Muscle layer of colon (tissue), 2 donors: ENCODE measurements around the gene KIF2C.

ENCODE experiments used
- H3K27ac ChIP-seq: one replicate; pipeline ENCODE4 v1.7.0; 2013; ENCODE audit warnings: low read depth, mild to moderate bottlenecking, low read length, moderate library complexity
- H3K27me3 ChIP-seq, 2 donors: one replicate each; pipeline ENCODE4 v1.7.0; 2013; ENCODE audit warnings: low read length in 2 of 2, mild to moderate bottlenecking in 2 of 2; ENCODE audit not compliant: insufficient read depth in 2 of 2, control insufficient read depth in 1 of 2
- H3K36me3 ChIP-seq: one replicate; pipeline ENCODE4 v1.7.0; 2013; ENCODE audit warnings: mild to moderate bottlenecking, low read length; ENCODE audit not compliant: insufficient read depth
- H3K4me1 ChIP-seq: one replicate; pipeline ENCODE4 v1.7.0; 2013; ENCODE audit warnings: mild to moderate bottlenecking, low read length; ENCODE audit not compliant: insufficient read depth
- H3K4me3 ChIP-seq, 2 donors: one replicate each; pipeline ENCODE4 v1.7.0; 2013; ENCODE audit warnings: low read length in 2 of 2, low read depth in 1 of 2, mild to moderate bottlenecking in 1 of 2, moderate library complexity in 1 of 2
- H3K9ac ChIP-seq: one replicate; pipeline ENCODE4 v1.7.0; 2013; ENCODE audit warnings: low read length
- H3K9me3 ChIP-seq: one replicate; pipeline ENCODE4 v1.7.0; 2013; ENCODE audit warnings: mild to moderate bottlenecking, low read length
- donor health status: abdominal sarcoma.
- donor health status: Adenocarcinoma of cecum.

The KIF2C gene

GRCh38 chr1:44777547-44777946, 37.9 kb downstream of the KIF2C start:
- H3K27ac ChIP-seq: no peak overlapping the region
- no peak overlapping the region for H3K4me3 ChIP-seq
- no peak overlapping the region for H3K9ac ChIP-seq
- no peaks in the 10 kb centered on the region for H3K9me3 ChIP-seq
- H3K4me1 ChIP-seq: peaks cover 10% of the 10 kb centered on the region
- H3K36me3 ChIP-seq: peaks cover 29% of the 10 kb centered on the region
- H3K27me3 ChIP-seq: no peaks in the 10 kb centered on the region

- Histone ChIP-seq H3K27ac (no peak overlapping the region), H3K9ac (no peak overlapping the region), H3K27me3 (no peaks in the 10 kb centered on the region), H3K4me3 (no peak overlapping the region), H3K36me3 (peaks cover 29% of the 10 kb centered on the region), H3K4me1 (peaks cover 10% of the 10 kb centered on the region), H3K9me3 (no peaks in the 10 kb centered on the region)
Measured at GRCh38 chr1:44777969-44778635, 38.5 kb downstream of the KIF2C start.

DNA sequence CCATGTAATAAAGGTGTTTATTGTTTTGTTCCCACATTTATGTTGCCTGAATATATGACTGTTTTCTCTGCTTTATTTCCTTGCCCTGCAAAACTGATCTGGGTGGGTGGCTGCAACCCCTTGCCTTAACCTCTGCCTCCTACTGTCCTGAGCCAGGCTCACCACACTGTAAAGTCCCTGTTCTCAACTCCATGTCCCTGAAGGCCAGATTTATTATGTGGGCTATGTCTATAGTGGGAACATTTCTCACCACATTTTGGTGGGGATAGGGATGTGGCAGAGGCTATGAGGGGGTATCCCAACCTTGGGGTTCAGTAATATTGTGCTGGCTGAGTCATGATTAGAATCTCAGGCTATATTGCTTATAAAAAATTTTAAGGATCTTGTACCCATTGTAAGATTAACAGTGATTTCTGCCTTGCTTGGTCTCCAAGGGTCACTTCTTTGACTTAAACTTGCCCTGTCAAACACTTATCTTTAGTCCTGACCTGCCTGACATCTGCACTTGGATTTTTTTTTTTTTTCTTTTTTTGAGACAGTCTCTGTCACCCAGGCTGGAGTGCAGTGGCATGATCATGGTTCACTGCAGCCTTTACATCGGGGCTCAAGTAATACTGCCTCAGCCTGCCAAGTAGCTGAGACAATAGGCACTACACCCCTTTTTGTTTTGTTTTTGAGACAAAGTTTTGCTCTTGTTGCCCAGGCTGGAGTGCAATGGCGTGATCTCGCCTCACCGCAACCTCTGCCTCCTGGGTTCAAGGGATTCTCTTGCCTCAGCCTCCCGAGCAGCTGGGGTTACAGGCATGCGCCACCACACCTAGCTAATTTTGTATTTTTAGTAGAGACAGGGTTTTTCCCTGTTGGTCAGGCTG, 39.3 kb downstream of the KIF2C start:
- H3K27ac ChIP-seq: no peak overlapping the region
- no peak overlapping the region for H3K4me3 ChIP-seq
- H3K9ac ChIP-seq: no peak overlapping the region
- H3K27me3 ChIP-seq: no peaks in the 10 kb centered on the region
- peaks cover 15% of the 10 kb centered on the region for H3K4me1 ChIP-seq
- H3K9me3 ChIP-seq: no peaks in the 10 kb centered on the region
- H3K36me3 ChIP-seq: peaks cover 29% of the 10 kb centered on the region

- Histone ChIP-seq H3K9me3 (no peaks in the 10 kb centered on the region), H3K27me3 (no peaks in the 10 kb centered on the region), H3K4me1 (peaks cover 27% of the 10 kb centered on the region), H3K27ac (no peak overlapping the region), H3K36me3 (peaks cover 29% of the 10 kb centered on the region), H3K4me3 (no peak overlapping the region), H3K9ac (no peak overlapping the region)
Measured at GRCh38 chr1:44780583-44781121, 41.0 kb downstream of the KIF2C start.

DNA sequence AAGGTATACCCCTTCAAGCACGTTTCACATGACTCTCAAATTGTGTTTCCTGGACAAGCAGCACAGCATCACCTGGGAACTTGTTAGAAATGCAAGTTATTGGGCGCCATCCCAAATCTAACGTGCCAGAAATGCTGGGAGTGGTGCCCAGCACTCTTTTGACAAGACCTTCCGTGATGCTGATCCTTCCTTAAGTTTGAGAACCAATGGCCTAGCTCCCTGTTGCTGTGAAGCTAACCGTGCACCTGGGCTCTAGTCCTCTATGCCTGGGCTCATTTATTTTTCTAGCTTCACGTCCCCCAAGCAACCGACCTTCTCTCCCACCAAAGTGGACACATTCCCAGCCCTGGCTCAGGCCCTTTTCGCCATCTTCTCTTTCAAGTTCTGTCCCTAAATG, 44.1 kb downstream of the KIF2C start:
- H3K27ac ChIP-seq: no peak overlapping the region
- H3K4me1 ChIP-seq: peaks cover 27% of the 10 kb centered on the region
- no peak overlapping the region for H3K9ac ChIP-seq
- no peaks in the 10 kb centered on the region for H3K27me3 ChIP-seq
- peak overlapping the region; percentile 27 to 60 for H3K4me3 ChIP-seq
- H3K36me3 ChIP-seq: peaks cover 13% of the 10 kb centered on the region
- no peaks in the 10 kb centered on the region for H3K9me3 ChIP-seq

GRCh38 chr1:44784094-44785028, 44.7 kb downstream of the KIF2C start:
- Histone ChIP-seq H3K4me3 (peak overlapping the region; percentile 27 to 60), H3K4me1 (peaks cover 27% of the 10 kb centered on the region), H3K9ac (no peak overlapping the region), H3K27ac (peak overlapping the region; percentile 2), H3K36me3 (peaks cover 8% of the 10 kb centered on the region), H3K9me3 (no peaks in the 10 kb centered on the region), H3K27me3 (no peaks in the 10 kb centered on the region)

DNA sequence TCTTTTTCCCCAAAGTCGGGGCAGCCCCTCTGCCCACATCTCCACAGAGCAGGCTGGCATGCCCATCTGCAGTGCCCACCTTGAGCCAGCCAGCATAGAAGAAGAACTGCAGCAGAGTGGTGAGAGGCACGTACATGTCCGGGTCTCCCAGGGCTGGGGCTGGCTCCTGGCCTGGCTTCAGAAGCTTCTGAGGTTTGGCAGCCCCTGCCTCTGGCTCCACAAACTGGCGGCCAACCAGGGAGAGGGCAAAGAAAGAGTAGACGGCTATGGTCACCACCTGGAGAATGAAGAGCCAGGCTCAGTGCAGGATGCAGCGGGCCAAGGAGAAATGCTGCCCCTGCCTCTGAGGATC, 45.4 kb downstream of the KIF2C start:
- no peaks in the 10 kb centered on the region for H3K9me3 ChIP-seq
- no peak overlapping the region for H3K9ac ChIP-seq
- H3K4me3 ChIP-seq: peak overlapping the region in 1 of 2 donors; percentile 42
- no peaks in the 10 kb centered on the region for H3K27me3 ChIP-seq
- H3K4me1 ChIP-seq: peaks cover 27% of the 10 kb centered on the region
- H3K27ac ChIP-seq: peak overlapping the region; percentile 2
- H3K36me3 ChIP-seq: peaks cover 8% of the 10 kb centered on the region

- no peaks in the 10 kb centered on the region for H3K27me3 ChIP-seq
- H3K27ac ChIP-seq: peak overlapping the region; percentile 27
- no peaks in the 10 kb centered on the region for H3K9me3 ChIP-seq
- H3K9ac ChIP-seq: no peak overlapping the region
- H3K4me3 ChIP-seq: peak overlapping the region; percentile 48 to 58
- peaks cover 27% of the 10 kb centered on the region for H3K4me1 ChIP-seq
- H3K36me3 ChIP-seq: peaks cover 8% of the 10 kb centered on the region
Measured at GRCh38 chr1:44785501-44786137, 46.0 kb downstream of the KIF2C start.

- Histone ChIP-seq H3K9me3 (no peaks in the 10 kb centered on the region), H3K9ac (no peak overlapping the region), H3K4me3 (peak overlapping the region; percentile 48 to 58), H3K4me1 (peaks cover 27% of the 10 kb centered on the region), H3K27me3 (no peaks in the 10 kb centered on the region), H3K27ac (peak overlapping the region; percentile 27), H3K36me3 (peaks cover 2% of the 10 kb centered on the region)
Measured at GRCh38 chr1:44786138-44786840, 46.7 kb downstream of the KIF2C start.

DNA sequence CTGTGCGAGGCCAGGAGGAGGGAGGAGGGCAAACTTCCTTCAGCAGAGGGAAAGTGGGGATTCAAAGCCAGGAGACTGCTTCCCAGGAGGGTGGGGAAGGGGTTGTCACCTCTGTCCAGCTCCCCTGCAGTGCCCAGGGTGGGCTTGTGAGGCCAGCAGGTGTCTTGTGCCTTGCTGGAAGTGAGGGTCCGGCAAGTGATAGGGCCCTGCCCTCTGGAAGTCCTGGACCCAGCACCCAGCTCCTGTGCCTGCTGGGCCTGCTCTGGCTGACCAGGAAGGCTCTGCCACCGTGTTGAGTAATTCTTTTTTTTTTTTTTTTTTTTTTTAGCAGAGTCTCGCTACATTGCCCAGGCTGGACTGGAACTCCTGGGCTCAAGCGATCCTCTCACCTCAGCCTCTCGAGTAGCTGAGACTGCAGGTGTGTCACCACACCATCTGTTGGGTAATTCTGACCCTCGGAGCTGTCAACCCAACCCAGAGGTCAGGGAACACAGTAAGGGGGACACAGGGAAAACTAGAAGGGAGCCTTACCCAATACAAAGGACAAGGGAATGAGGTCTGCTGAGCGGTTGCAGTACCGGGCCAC, 47.3 kb downstream of the KIF2C start:
- Histone ChIP-seq H3K9me3 (no peaks in the 10 kb centered on the region), H3K27ac (no peak overlapping the region), H3K4me1 (peaks cover 27% of the 10 kb centered on the region), H3K9ac (no peak overlapping the region), H3K27me3 (no peaks in the 10 kb centered on the region), H3K4me3 (peak overlapping the region in 1 of 2 donors; percentile 58), H3K36me3 (no peaks in the 10 kb centered on the region)
